Measurements from ENCODE around the gene CHD2.

The CHD2 gene

DNA sequence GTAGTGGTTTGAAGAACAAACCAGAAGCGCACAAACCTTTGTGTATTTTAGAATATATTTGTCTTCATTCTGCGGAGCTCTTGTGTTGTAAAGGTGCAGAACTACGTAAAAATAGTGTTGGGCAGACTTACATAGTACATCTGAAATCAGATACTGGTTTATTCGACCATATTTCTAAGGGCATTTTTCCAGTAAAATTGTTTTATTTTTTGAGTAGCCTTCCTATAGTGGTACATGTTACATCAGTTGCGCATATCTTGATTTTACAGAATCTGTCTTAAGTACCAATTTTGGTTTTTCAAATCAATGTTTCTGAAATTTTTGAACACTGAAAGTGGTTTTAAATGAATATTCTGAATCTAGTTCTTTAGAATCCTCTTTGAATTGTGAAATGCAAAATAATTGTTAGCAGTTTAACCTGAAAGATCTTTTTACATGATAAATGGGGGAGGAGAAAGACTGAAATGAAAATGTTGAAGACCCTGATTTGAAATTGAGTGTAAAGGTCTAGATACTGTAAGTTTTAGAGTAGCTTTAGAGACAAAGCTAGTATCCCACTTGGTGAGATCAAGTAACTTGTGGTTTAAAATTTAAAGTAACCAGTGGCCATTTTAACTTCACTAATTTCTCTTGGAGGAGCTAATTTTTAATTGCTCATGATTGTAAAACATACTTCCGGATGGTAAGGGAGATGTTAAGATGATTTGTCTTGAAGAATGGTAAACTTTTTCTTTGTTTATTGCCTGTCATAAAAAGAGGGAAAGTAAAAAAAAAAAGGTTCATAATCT is 15.5 kb upstream of the CHD2 start:
- DNase-seq, result peak; percentile 54

DNA sequence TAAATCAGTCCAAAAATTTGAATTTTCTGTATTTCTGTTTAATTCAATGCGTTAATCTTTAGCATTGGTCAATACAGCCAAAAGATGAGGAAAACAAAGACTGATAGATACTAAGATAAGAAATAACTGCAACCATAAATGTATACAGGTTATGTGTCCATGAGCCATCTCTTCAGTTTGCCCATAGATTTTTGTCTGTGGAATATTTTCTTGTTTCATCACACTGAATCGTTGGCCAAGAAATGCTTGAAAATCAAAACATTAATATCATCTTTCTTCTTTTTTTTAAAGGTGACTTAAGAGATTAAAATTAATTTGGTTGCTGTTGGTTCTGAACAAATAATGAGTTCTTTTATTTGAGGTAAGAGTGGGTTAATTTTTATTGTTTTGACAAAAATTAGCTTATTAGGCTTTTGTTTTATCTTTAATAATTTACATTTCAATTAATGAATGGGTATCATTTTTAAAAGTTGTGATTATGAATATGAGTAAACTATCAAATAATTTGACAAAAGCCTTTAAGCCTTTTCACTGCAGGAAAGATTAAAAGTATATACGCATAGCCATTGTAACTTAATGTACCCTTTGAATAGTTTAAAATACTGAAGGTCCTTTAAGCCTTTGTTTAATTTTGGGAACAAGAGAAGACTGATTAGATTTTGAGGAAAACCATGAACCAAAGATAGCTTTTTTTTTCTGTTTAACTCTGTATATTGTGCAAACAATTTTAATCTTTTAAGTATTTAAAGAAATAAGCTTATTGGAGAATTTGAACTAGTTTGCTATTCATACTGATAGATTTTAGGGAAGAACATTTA is 14.7 kb upstream of the CHD2 start:
- DNase-seq, result peak; percentile 30

DNA sequence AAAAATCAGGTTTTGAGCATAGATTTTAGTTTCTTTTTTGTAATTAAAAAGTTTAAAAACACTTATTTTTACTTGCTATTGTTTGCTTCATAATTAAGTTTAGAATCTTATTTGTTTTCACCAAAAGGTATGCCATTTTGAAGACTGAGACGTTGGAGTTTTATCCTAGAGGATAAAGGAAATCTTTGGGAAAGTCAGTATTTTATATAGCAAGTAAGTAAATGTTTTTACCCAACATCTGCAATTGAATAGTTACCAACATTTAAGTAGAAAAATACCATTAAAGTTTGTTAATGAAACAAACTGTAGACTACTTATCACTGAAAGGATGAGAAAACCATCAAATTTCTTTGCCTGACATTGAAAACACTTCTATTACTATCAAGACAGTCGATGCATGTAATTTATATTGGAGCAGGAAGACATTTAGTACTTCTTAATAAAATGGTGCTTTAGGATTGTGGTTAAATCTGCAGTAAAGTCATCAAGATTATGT is 14.0 kb upstream of the CHD2 start:
- peak; percentile 27 for DNase-seq

DNA sequence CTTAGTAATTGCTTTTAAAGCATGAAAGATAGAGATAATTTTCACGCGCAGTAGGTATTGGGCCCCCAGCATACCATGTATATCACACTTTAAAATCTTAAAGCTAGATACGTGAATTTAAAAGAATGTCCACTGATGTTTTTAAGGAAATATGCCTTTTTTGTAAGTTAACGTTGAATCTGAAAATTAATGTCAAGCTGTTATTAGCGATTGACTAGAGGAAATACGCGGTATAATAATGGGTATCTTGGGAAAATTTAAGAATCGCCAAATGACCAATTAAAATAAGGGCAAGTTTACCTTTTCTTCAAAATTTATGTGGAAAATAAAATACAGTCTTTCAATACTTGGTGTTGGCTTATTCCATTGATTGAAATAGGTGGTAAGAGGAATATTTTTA is 13.3 kb upstream of the CHD2 start:
- no peak for DNase-seq

DNA sequence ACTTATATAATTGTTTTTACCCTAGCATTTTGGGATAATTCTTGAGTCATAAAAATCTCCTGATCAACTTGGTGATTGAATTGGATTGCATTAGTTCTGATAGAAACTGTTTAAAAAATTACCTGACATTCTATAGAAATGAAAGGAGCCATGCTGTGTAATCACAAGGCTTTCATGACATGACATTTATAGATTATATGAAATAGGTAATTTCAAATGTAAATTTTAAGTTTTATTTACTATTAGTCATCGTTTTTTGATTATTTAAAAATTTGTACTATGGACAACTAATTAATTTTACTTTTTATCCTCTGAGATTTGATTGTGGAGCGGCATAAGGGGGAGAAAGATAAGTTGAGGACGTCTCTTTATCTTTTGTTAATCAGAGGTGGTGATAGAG is 12.3 kb upstream of the CHD2 start:
- DNase-seq, result no peak

DNA sequence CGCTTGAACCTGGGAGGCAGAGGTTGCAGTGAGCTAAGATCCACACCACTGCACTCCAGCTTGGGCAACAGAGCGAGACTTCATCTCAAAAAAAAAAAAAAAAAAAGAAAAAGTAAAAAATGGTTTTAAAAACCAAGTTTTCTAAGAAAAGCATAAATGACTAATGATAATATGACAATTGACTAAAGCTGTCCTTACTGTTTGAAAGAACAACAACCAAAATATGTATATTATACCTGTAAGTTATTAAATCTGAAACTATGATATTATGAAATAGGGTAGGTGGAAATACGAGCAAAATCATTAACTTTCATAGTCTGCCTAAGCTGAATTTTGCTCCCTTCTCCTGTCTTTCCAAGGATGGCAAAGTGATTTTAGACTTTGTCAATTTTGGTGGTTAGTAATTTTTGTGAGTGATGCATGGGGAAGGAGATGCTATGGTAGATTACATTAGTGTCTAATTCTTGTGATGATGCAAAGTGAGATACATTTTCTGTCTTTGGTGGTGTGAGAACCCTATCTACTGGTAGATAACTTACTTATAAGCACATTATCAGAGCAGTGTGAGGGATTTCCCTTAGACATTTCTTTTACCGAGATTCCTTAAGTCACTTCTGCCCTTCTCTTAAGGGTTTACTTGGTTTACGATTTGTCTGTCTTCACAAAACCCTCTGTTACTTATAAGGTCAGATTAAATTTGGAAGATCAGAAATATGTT is 10.6 kb upstream of the CHD2 start:
- no peak for DNase-seq

DNA sequence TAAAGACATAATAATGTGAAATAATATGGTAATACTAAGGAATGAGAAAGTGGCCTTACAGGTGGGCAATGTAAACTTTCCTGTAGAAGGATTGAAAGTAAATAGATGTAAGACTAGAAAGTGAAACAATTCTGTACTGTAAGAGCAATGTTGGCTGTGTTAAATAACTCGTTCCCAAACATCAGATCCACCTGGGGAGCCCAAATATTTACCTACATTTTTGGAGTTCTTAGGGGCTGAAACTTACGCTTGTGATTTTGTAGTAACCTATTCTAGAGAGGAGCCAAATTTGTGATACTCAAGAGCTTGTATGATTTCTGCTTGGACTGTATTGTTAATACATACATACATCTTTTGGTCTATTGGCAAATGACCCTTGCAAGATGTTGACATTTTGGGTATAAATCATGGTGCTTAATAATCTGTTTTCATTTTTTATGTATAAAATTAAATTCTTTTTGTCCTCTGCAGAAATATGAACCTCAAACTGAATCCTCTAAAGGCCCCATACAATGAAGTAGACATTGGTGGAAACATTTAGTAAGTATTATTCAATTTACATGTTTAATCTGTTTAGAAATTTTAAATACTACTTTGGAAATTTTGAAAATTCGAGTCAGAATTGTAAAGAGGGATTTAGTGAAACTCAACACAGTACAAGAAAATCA is 8.5 kb upstream of the CHD2 start:
- no peak for DNase-seq

DNA sequence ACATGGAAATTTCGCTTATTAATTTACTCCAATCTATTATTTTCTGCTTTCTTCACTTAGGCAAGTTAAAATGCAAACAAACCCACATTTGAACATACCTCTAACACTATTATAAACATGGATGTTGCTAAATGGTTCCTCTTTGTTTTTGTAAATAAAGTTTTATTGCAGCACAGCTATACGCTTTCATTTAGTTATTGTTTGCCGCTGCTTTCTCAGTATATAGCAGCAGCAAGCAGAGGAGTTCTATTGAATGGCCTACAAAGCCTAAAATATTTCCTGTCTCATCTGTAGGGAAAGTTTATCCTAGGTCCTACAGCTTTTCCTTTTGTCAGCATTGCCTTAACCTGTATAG is 7.9 kb upstream of the CHD2 start:
- DNase-seq, result no peak

DNA sequence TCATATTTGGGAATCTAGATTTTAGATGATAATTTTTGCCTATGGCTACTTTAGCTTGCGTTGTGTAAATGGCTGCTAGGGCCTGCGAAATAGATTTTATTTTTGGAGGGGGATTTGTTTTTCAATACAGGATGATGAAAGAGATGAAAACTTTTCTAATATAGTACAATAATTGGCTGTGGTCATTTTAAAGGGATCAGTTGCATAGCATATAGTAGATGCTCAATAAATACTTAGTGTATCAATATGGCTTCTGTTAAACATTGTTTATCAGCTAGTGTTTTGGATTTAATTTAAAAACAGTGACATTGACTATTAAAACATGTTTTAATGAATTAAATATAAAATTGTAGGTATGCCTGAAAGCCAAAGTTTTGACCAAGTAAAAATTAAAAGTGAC is 6.9 kb upstream of the CHD2 start:
- no peak for DNase-seq

DNA sequence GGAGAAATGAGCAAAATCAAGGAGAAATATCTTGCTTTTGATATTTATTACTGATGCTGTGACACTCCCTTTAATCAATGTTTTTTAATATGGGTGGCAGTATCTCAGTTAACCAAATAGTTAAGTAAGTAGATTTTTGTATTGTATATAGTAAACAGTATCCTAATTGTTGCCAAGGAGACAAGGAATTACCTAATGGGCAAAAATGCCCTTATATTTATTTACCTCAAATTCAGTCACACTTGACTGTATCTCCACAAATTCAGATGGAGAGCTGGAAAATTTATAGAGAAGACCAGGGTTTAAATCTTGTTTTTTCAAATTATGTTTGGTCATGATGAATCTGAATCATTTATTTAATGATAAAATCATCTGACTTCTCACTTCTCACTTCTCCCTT is 3.6 kb upstream of the CHD2 start:
- DNase-seq, result no peak

DNA sequence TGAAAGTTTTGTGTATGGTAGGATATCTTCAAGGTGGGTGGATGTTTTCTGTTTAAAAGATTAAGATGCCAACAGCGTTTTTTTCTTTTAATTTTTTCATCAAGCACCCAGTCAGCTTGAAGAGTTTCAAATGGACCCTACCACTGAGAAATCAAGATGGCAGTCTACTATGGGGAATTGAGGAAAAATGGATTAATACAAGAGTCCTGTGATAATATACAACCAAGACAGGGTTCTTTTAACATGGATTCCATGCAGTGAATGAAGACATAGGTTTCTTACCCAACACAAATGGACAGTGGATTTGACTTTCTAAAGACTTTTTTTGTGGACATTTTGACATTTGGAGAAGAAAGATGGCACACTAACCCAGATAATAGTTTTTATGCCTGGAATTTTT is 2.5 kb upstream of the CHD2 start:
- no peak for DNase-seq

DNA sequence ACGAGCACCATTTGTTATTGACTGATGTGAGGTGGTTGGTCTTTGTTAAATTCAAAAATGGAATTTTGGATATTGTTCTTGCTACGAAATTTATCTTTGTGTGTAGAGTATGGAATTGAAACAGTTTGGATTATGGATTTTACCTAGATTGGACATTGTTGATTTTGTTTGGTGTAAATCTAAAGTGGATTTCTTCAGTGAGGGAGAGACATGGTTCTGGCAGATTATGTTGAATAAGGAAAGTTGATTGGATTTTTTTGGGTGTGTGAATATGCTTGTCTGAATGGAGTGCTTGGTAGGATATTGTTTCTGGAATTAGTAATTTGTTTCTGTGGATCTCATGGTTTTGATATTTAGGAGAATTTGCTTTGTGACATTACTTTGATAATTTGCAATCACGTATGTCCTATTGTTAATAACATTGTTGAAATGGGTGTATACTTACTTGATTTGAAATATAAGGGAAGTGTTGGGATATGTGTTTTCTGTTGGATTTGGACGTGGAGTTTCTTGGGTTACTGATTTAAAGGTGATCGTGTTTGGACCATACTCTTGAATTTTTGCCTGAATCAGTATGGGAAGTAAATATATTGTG is 1.0 kb upstream of the CHD2 start:
- no peak for DNase-seq

DNA sequence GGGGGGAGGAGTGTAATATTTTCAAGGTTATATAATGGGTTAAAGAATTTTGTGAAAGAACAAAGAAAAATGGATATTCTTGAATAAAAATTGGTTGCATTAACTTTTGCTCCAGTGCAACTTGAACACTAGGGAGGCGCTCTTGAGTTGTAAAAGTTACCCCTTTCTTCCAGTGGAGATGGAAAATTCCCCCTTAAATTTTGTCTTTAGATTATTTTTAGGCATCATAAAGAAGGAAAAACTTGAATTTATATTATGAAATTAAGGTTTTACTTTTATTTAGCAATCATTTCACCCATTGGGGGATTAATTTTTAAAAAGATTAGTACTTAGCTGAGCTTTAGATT is 550 bp upstream of the CHD2 start:
- no peak for DNase-seq

DNA sequence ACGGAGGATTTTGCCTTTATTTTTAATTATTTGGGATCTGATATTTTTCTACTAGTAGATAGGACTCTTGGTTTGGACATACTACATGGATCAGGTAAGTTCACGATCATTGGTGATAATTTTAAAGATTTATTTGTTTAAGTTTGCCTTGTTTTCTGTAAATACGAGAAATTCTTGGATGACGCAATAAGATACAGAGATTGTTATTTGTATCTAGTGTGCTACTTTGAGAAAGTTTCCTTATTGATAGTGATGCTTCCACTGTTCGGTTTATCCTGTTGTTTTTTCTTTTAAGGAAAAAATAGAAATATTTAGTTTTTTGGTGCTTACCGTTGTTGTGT is 577 bp downstream of the CHD2 start:
- no peak for DNase-seq

DNA sequence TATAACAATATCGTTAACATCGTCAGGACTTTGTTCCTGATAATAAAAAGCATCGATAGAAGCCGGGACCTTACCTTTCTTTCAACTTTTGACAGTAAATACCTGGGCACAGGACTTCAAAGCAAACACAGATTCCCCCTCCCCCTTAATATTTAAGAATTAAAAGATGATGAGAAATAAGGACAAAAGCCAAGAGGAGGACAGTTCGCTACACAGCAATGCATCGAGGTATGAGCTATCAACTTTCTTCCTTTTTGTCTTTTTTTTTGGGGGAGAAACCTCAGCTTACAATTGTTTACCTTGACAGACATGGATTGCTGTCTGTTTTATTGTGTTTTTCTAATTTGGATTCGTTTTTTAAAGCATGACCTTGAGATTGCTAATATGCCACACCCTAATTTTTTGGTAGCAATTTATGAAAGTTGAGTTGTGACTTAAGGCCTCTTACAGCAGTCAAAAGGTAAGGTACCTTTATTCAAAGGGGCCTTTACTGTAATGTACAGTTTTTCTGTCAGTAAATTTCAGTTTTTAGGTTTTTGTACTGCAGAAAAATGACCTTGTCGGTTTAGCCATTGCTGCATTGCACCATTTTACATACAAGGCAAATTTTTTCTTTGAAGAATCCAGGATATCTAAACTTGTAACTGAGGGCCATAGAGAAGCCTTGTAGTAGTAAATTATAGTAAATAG is 1.1 kb downstream of the CHD2 start:
- peak; percentile 47 for DNase-seq

DNA sequence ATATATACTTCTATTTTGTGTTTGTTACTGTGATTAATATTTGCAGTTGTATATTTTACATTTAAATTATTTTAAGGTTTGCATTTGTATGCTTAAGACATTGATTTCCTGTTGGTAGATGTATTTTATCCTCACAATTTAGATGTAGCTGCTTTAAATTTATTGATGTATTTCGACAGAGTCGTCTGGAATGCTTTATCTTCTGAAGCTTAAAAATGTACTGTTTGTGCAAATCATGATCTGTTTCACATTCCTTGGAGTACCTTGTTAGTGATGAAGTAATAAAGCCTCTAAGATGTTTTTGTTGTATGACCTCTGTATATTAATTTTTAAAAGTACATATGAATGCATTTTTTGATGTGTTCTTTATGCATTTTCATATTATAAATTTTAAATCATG is 1.9 kb downstream of the CHD2 start:
- no peak for DNase-seq

DNA sequence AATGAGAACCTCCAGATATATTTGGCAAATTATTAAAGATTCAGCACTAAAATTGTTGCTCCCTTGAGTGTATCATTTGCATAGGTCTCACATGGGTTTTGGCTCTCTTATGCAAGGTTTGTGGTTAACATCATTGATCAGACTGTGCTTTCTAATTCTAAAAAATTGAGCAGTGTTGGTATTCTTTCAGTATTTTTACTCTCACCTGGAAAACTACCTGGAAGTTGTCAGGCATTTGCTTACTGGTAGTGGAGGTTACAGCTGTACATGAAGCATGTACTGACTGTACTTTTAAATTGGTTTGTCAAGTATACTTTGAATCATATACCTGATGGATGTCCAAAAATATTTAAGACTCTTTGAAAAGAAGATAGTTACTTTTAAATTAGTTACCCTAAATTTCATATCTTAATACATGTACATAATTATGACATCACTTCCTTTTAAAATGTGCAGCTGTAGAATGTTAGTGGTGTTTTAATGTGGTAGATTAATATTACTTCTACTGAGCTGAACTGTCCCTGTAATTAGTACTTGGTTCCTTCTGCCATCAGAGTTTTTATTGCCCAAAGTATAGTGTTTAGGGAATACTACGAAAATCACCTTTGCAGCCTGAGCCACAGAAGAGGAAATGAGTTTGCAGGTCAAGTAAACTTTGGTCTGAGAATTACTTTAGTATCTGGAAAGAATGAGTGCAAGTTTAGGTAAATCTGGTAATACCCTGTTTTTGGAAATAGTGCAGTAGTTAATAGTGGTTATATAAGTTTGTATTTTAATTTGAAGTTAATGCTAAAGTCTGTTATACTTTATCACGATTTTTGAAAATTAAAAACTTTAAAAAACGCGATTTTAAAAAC is 2.8 kb downstream of the CHD2 start:
- peak; percentile 39 for DNase-seq

DNA sequence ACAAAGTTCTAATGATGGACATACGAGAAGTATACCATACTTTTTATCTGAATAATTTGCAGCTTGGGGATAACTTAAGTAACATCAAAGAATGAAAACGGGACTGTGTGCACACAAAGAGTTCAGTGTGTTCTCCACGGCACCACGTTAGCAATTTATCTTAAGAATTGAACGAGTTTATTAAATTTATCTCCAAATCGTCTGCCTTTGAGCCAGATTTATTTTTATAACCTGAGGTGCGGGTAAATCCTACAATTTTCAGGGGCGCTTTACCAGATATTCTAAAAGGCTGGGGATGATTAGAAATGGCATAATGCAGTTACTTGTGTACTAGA is 3.5 kb downstream of the CHD2 start:
- DNase-seq, result no peak

DNA sequence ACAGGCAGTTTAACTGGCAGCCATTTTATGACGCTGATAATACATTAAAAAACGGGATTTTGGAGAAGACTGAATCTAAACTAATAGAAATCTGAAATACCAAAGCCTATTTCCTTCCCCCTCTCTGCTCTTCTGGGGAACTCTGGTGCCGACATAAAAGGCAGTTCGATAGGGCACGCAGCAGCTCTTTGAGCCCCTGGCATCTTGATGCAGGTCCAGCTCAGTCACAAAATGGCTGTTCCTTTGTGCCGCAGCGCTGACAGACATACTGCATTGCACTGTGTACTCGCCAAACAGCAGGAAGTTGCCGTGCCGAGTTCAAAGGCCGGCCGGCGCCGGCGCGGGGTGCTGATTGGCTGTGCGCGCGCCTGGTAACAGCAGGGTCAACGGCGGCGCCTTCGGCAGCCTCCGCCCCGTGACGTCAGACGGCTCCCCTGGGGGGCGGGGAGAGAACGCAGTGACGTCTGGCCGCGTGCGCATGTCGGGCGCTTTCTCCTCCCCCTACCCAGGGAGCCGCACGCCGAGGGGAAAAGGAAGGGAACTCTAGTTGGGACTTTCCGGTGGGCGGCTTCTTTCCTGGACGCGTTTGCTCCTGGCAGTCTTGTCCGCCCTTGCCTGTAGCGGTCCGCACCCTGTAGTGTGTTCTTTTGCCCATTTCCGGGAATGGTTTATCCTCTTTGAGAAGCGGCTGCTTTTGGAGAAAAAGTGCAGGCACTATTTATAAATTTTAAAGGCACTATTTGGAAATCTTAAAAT is 4.0 kb downstream of the CHD2 start:
- DNase-seq, result peak; percentile 98

Measured in right kidney (tissue), 1 donor.